ENCODE measurements around the gene S1PR3.

S1PR3 gene

GRCh38 chr9:89038382-89039103, 47.3 kb downstream of the S1PR3 start:
- DNase-seq (ENCODE audit: low read depth): no peak

GRCh38 chr9:89039104-89039465, 47.8 kb downstream of the S1PR3 start:
- DNase-seq (ENCODE audit: low read depth): no peak

DNA sequence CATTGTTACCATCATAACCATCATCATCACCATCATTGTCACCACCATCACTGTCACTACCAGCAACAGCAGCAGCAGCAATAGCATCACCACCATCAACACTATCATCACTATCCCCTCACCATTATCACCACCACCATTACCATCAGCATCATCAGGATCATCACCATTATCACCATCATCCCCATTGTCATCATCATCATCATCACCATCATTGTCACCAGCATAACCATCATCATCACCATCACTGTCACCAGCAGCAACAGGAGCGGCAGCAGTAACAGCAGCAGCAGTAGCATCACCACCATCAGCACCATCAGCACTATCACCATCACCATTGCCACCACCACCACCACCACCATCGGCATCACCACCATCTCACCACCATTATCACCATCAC, 48.4 kb downstream of the S1PR3 start:
- DNase-seq (ENCODE audit: low read depth): no peak

GRCh38 chr9:89042984-89043383, 51.7 kb downstream of the S1PR3 start:
- DNase-seq (ENCODE audit: low read depth): no peak

GRCh38 chr9:89044104-89044503, 52.8 kb downstream of the S1PR3 start:
- no peak for DNase-seq (ENCODE audit: low read depth)

- DNase-seq (ENCODE audit: low read depth): no peak
Measured at GRCh38 chr9:89044881-89045280, 53.6 kb downstream of the S1PR3 start.

DNA sequence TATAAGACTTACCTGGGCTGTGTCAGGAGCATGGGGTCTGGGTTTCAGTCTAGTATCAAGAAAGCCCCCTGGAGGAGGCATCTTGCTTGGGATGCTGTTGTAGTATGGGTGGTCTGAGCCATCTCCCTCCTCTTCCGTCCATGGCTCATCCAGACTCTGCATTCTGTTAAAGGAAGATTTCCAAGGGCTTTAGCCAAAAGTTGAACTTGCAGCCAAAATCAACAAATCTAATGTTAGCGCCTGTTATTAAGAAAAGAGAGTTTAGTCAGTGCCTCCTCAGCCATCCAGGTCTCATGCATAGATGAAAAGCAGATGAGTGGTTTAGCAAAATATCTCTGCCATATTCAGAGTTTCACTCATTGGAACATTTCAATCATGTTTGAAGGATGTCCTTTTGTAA, 55.6 kb downstream of the S1PR3 start:
- no peak for DNase-seq (ENCODE audit: low read depth)

- DNase-seq (ENCODE audit: low read depth): no peak
Measured at GRCh38 chr9:89047667-89048066, 56.4 kb downstream of the S1PR3 start.

- no peak for DNase-seq (ENCODE audit: low read depth)
Measured at GRCh38 chr9:89048616-89049015, 57.3 kb downstream of the S1PR3 start.

GRCh38 chr9:89049646-89050045, 58.4 kb downstream of the S1PR3 start:
- no peak for DNase-seq (ENCODE audit: low read depth)

DNA sequence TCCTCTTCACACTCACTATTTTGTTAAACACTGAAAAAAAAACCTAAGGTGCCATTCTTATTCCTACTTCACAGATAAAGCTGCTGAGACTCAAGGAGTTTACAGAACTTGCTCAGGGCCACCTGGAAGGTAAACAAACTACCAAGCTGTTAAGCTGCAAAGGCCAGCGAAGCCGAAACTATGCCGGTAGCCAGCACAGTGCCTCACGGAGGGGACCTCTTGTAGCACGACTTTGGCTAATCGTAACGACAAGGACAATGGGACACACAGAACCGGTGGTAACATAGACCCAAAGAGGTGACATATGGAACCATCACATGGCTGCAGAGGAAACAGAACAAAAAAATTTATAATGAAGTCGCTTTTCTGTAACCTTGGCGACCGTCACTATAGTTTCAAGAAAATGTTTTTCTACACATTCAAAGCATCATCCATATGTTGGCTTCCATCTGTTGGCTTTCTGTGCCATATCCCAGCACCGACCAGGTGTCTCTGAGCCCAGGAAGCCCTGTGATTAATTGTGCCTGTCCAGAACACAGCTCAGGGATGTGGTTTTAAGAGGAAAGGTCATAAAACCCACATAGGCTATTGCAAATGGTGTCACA, 60.3 kb downstream of the S1PR3 start:
- no peak for DNase-seq (ENCODE audit: low read depth)

- no peak for DNase-seq (ENCODE audit: low read depth)
Measured at GRCh38 chr9:89052470-89053097, 61.3 kb downstream of the S1PR3 start.

GRCh38 chr9:89053301-89053700, 62.0 kb downstream of the S1PR3 start:
- DNase-seq (ENCODE audit: low read depth): no peak

Data from T follicular helper cell (primary cell).